Erythroblast (primary cell): ENCODE measurements around the gene NTPCR.

Experiments used
- GATA1 ChIP-seq: IDR thresholded peaks from 2 replicates; pipeline ENCODE4 v1.6.1; 2011; ENCODE audit warnings: low read depth, mild to moderate bottlenecking, control low read depth, low read length, moderate library complexity
- POLR2A ChIP-seq: IDR thresholded peaks from 2 replicates; pipeline ENCODE4 v1.6.1; 2011; ENCODE audit warnings: mild to moderate bottlenecking, low read length

GRCh38 chr1:233006108-233006507 lies 55.7 kb downstream of the NTPCR start:
- TF ChIP-seq POLR2A (no peak), GATA1 (no peak)
